Natural killer cell (primary cell): ENCODE data around the gene EME1. TPM values are rescaled to one million over a fixed set of nuclear protein-coding genes. Genes with fewer than 3 reads are reported as not detected.

Source experiments
- ATAC-seq, 3 donors: fragments of 150-1000 bp in 2 of 3; fragments of 200-7000 bp in 1 of 3; cut with Tn5 transposase; 1 replicate in 1 of 3; 2 replicates in 2 of 3; pipeline ENCODE4 v1.10.0; 2021; ENCODE audit warnings: mild to moderate bottlenecking in 2 of 3, moderate library complexity in 2 of 3
- DNase-seq, 2 donors: peaks; one replicate each; pipeline versions ENCODE4 v3.0.0 to v3.0.0-alpha.2; 2013 to 2021; ENCODE audit warnings: mixed read lengths in 1 of 2
- H3K27ac ChIP-seq: one replicate; pipeline ENCODE4 v1.5.1; 2013; ENCODE audit warnings: mild to moderate bottlenecking, low read length
- H3K27me3 ChIP-seq: one replicate; pipeline ENCODE4 v1.6.1; 2013; ENCODE audit warnings: low read length; ENCODE audit not compliant: control insufficient read depth, insufficient read depth
- H3K36me3 ChIP-seq: one replicate; pipeline ENCODE4 v1.6.1; 2013; ENCODE audit warnings: low read length; ENCODE audit not compliant: control insufficient read depth, insufficient read depth
- H3K4me1 ChIP-seq: one replicate; pipeline ENCODE4 v1.6.1; 2013; ENCODE audit warnings: low read length; ENCODE audit not compliant: control insufficient read depth, insufficient read depth
- H3K4me3 ChIP-seq: one replicate; pipeline ENCODE4 v1.5.1; 2013; ENCODE audit warnings: low read length
- H3K9me3 ChIP-seq: one replicate; pipeline ENCODE4 v1.6.1; 2013; ENCODE audit warnings: low read length; ENCODE audit not compliant: control insufficient read depth, insufficient read depth
- H3K27ac Mint-ChIP-seq, 2 donors: one replicate each; pipeline ENCODE4 v1.8.0; 2022; ENCODE audit warnings: mild to moderate bottlenecking in 2 of 2, mixed read lengths in 2 of 2, moderate library complexity in 1 of 2
- H3K27me3 Mint-ChIP-seq, 2 donors: one replicate each; pipeline ENCODE4 v1.8.0; 2022; ENCODE audit warnings: low read depth in 2 of 2, mixed read lengths in 2 of 2
- H3K36me3 Mint-ChIP-seq: one replicate; pipeline ENCODE4 v1.8.0; 2022; ENCODE audit warnings: mixed read lengths
- H3K4me1 Mint-ChIP-seq, 2 donors: one replicate each; pipeline ENCODE4 v1.8.0; 2022; ENCODE audit warnings: mixed read lengths in 2 of 2
- H3K4me3 Mint-ChIP-seq: one replicate; pipeline ENCODE4 v1.8.0; 2022; ENCODE audit warnings: mild to moderate bottlenecking, moderate library complexity, mixed read lengths
- H3K9me3 Mint-ChIP-seq, 2 donors: one replicate each; pipeline ENCODE4 v1.8.0; 2022; ENCODE audit warnings: mixed read lengths in 2 of 2
- CTCF ChIP-seq: fragments of 200-600 bp; IDR thresholded peaks from one replicate; pipeline ENCODE4 v1.8.0; 2022; ENCODE audit warnings: antibody characterized with exemption
- whole genome bisulfite sequencing: methylation state at CpG from one replicate; pipeline ENCODE4 v1.1.7; 2013; ENCODE audit warnings: missing lambda C conversion rate; ENCODE audit not compliant: insufficient coverage; 5-methylcytosine and 5-hydroxymethylcytosine counted together
- intact Hi-C: fragments of 100-400 bp; cut with micrococcal nuclease; formaldehyde crosslinking; loops from one replicate; pipeline ENCODE4 v1.14.2; 2022
- total RNA-seq, 4 donors: library from RNA; stranded (reverse); fragments of 120-200 nt in 1 of 4; gene quantifications; one replicate each; pipeline versions ENCODE4 v1.2.3 to v1.2.4, GENCODE V29; 2013 to 2022

EME1 gene
- total RNA-seq, 3 donors from 2014 or later (not counting 1 experiment from before 2014, with no cell fraction given), result 2.4 to 3.2 (median 2.9) TPM

- Mint-ChIP-seq H3K27ac (peak overlapping the region; percentile 34 to 87), H3K4me1 (peaks cover 21 to 25% of the 10 kb centered on the region in 2 donors), H3K27me3 (no peaks in the 10 kb centered on the region), H3K9me3 (no peaks in the 10 kb centered on the region), H3K4me3 (peak overlapping the region; percentile 89), H3K36me3 (no peaks in the 10 kb centered on the region)
- WGBS, result 93% methylated on average over 8 of the region's 8 CpGs
- Histone ChIP-seq H3K9me3 (no peaks in the 10 kb centered on the region), H3K4me1 (peaks cover 33% of the 10 kb centered on the region), H3K36me3 (no peaks in the 10 kb centered on the region), H3K27me3 (no peaks in the 10 kb centered on the region), H3K4me3 (peak overlapping the region; percentile 78), H3K27ac (peak overlapping the region; percentile 47)
- intact Hi-C loops, result no loop called here
- ATAC-seq (no peak), DNase-seq (peak in 1 of 2 donors; percentile 8)
- TF ChIP-seq CTCF, result no peak
These were observed 52.1 kb downstream of the EME1 start for GRCh38 chr17:50424996-50425681.

GRCh38 chr17:50425682-50426471, 52.8 kb downstream of the EME1 start, which contains the start of gene ACSF2:
Gene ACSF2 (plus strand): TSS chr17:50426218. CDS start chr17:50426262, 44 bp downstream.
- H3K9me3 ChIP-seq, result no peaks in the 10 kb centered on the region
- ATAC-seq, result peak; percentile 87 to 90 (median 88)

GRCh38 chr17:50426472-50426782, 53.4 kb downstream of the EME1 start:
- peak in 1 of 3 donors; percentile 5 for ATAC-seq

More at GRCh38 chr17:50425682-50426471, 52.8 kb downstream of the EME1 start, which contains the start of gene ACSF2:
- intact Hi-C loops, result no loop called here
- no peaks in the 10 kb centered on the region for H3K27me3 Mint-ChIP-seq
- Histone ChIP-seq H3K27me3 (no peaks in the 10 kb centered on the region), H3K4me3 (peak within 1 kb of the TSS; percentile 78), H3K4me1 (peaks cover 31% of the 10 kb centered on the region), H3K36me3 (no peaks in the 10 kb centered on the region), H3K27ac (peak within 1 kb of the TSS; percentile 61)
- peak within 1 kb of the TSS; percentile 75 to 87 for H3K27ac Mint-ChIP-seq
- no peak for TF ChIP-seq CTCF
- no peaks in the 10 kb centered on the region for H3K9me3 Mint-ChIP-seq
- DNase-seq, result peak; percentile 51 to 77
- under 1% methylated on average over 70 of the region's 70 CpGs for WGBS
- no peaks in the 10 kb centered on the region for H3K36me3 Mint-ChIP-seq
- H3K4me1 Mint-ChIP-seq, result peaks cover 21 to 25% of the 10 kb centered on the region in 2 donors
- H3K4me3 Mint-ChIP-seq, result peak within 1 kb of the TSS; percentile 89

More at GRCh38 chr17:50426472-50426782, 53.4 kb downstream of the EME1 start:
- H3K27me3 ChIP-seq, result no peaks in the 10 kb centered on the region
- WGBS, result 4% methylated on average over 7 of the region's 7 CpGs
- peaks cover 26% of the 10 kb centered on the region for H3K4me1 ChIP-seq
- TF ChIP-seq CTCF, result no peak
- Mint-ChIP-seq H3K4me3 (peak overlapping the region; percentile 86), H3K27me3 (no peaks in the 10 kb centered on the region), H3K27ac (peak overlapping the region; percentile 75 to 87), H3K4me1 (peaks cover 17 to 24% of the 10 kb centered on the region in 2 donors), H3K9me3 (no peaks in the 10 kb centered on the region), H3K36me3 (no peaks in the 10 kb centered on the region)
- DNase-seq, result no peak
- H3K27ac ChIP-seq, result peak overlapping the region; percentile 61
- H3K9me3 ChIP-seq, result no peaks in the 10 kb centered on the region
- intact Hi-C loops, result no loop called here
- H3K4me3 ChIP-seq, result peak overlapping the region; percentile 78
- H3K36me3 ChIP-seq, result no peaks in the 10 kb centered on the region
